Measurements from ENCODE around the gene PKP3.

GRCh38 chr11:409008-409599 is 15.1 kb downstream of the PKP3 start:
- no peak for TF ChIP-seq CTCF (IDR thresholded peaks at IDR 0.05)
- TF ChIP-seq POLR2A (IDR thresholded peaks at IDR 0.05), result no peak
